GM21447 (cell line): ENCODE results near the gene SLC44A2.

Experiments
- ATAC-seq: cut with Tn5 transposase; IDR thresholded peaks from one replicate; pipeline ENCODE4 v1.9.1; 2021; ENCODE audit not compliant: unreplicated experiment

SLC44A2 gene

GRCh38 chr19:10625003-10625761, at the start of gene SLC44A2:
Gene SLC44A2, plus strand, starts transcription at chr19:10625553. Its CDS starts 81 bp downstream, at chr19:10625634.
- ATAC-seq, result no peak

- ATAC-seq, result no peak
These were observed 47.4 kb upstream of the SLC44A2 start for GRCh38 chr19:10577951-10578350.

- ATAC-seq, result no peak
These were observed 44.2 kb upstream of the SLC44A2 start for GRCh38 chr19:10580979-10581631.

- ATAC-seq, result no peak
These were observed 43.3 kb upstream of the SLC44A2 start for GRCh38 chr19:10582091-10582490.

GRCh38 chr19:10583036-10583776, 42.1 kb upstream of the SLC44A2 start:
- no peak for ATAC-seq

- ATAC-seq, result no peak
These were observed 39.0 kb upstream of the SLC44A2 start for GRCh38 chr19:10586396-10586795.

GRCh38 chr19:10587022-10587838, 38.1 kb upstream of the SLC44A2 start, which contains the start of gene AP1M2:
Gene AP1M2, minus strand, starts transcription at chr19:10587312. Its CDS starts 81 bp downstream, at chr19:10587231.
- ATAC-seq, result no peak

GRCh38 chr19:10587839-10588150, 37.6 kb upstream of the SLC44A2 start:
- no peak for ATAC-seq

GRCh38 chr19:10593148-10593547, 32.2 kb upstream of the SLC44A2 start:
- no peak for ATAC-seq

GRCh38 chr19:10593820-10594637, 31.3 kb upstream of the SLC44A2 start:
- peak; percentile 75 for ATAC-seq

GRCh38 chr19:10600149-10600548, 25.2 kb upstream of the SLC44A2 start:
- ATAC-seq, result no peak

GRCh38 chr19:10601999-10602329, 23.4 kb upstream of the SLC44A2 start:
- ATAC-seq, result no peak

- peak; percentile 40 for ATAC-seq
These were observed 22.8 kb upstream of the SLC44A2 start for GRCh38 chr19:10602330-10603083.

GRCh38 chr19:10603084-10603872, 22.1 kb upstream of the SLC44A2 start:
- ATAC-seq, result peak; percentile 51

- ATAC-seq, result peak; percentile 17
These were observed 21.4 kb upstream of the SLC44A2 start for GRCh38 chr19:10603873-10604459.

GRCh38 chr19:10604460-10604980, 20.8 kb upstream of the SLC44A2 start:
- peak; percentile 19 for ATAC-seq

- ATAC-seq, result no peak
These were observed 13.4 kb upstream of the SLC44A2 start for GRCh38 chr19:10611907-10612306.

GRCh38 chr19:10612499-10613119, 12.7 kb upstream of the SLC44A2 start:
- ATAC-seq, result no peak
